HG03066 (cell line): Measurements from ENCODE around the gene UBAC2.
"Not testable (repeated sequence)": the region's sequence is repeated elsewhere in the genome, so short reads cannot be mapped to it uniquely, and the experiment has no call there.

Source experiments
- ATAC-seq: cut with Tn5 transposase; IDR thresholded peaks from one replicate; pipeline ENCODE4 v1.9.1; 2021; ENCODE audit warnings: low read depth; ENCODE audit not compliant: unreplicated experiment

The UBAC2 gene

GRCh38 chr13:99405966-99406365 is 205.3 kb downstream of the UBAC2 start:
- no peak for ATAC-seq

- no peak for ATAC-seq
Measured at GRCh38 chr13:99406799-99407201, 206.1 kb downstream of the UBAC2 start.

GRCh38 chr13:99407906-99408702 is 207.4 kb downstream of the UBAC2 start:
- ATAC-seq: no peak

GRCh38 chr13:99408703-99409000 is 208.0 kb downstream of the UBAC2 start:
- ATAC-seq: no peak

- not testable (repeated sequence) for ATAC-seq
Measured at GRCh38 chr13:99409461-99410083, 208.9 kb downstream of the UBAC2 start.

GRCh38 chr13:99410646-99411475 is 210.2 kb downstream of the UBAC2 start:
- ATAC-seq: not testable (repeated sequence)

- ATAC-seq: no peak
Measured at GRCh38 chr13:99412856-99413255, 212.2 kb downstream of the UBAC2 start.

GRCh38 chr13:99414048-99414995 is 213.7 kb downstream of the UBAC2 start:
- no peak for ATAC-seq

GRCh38 chr13:99415014-99415650 is 214.5 kb downstream of the UBAC2 start:
- no peak for ATAC-seq

- no peak for ATAC-seq
Measured at GRCh38 chr13:99415851-99416331, 215.2 kb downstream of the UBAC2 start.

- no peak for ATAC-seq
Measured at GRCh38 chr13:99416411-99417121, 215.9 kb downstream of the UBAC2 start.

GRCh38 chr13:99417201-99418102 is 216.8 kb downstream of the UBAC2 start:
- no peak for ATAC-seq

- ATAC-seq: no peak
Measured at GRCh38 chr13:99418103-99418842, 217.6 kb downstream of the UBAC2 start.

- no peak for ATAC-seq
Measured at GRCh38 chr13:99418843-99419140, 218.1 kb downstream of the UBAC2 start.

- no peak for ATAC-seq
Measured at GRCh38 chr13:99419591-99420243, 219.1 kb downstream of the UBAC2 start.

GRCh38 chr13:99421271-99421670 is 220.6 kb downstream of the UBAC2 start:
- no peak for ATAC-seq
